Panc1 (cell line): ENCODE measurements around the gene CAMK1G. TPM values are rescaled to one million over a fixed set of nuclear protein-coding genes. Genes with fewer than 3 reads are reported as not detected.

Experiments used
- ATAC-seq: fragments of 200-7000 bp; cut with Tn5 transposase; 2 replicates; pipeline ENCODE4 v1.9.1; 2020; ENCODE audit warnings: mild to moderate bottlenecking, moderate library complexity
- BruUV-seq: library from RNA; stranded (reverse); fragments of 400-500 nt; replicated peaks from 2 replicates; lab custom pipeline; 2021; lab: Mats Ljungman, UMichigan
- CTCF ChIA-PET: fragments of 300-600 bp; sonication (Branson Sonifier 250); formaldehyde crosslinking; loops from one replicate; lab custom pipeline; 2022; ENCODE audit warnings: antibody characterized with exemption; lab: Charles Lee
- POLR2A ChIA-PET: fragments of 300-600 bp; sonication (Branson Sonifier 250); formaldehyde crosslinking; loops from one replicate; lab custom pipeline; 2022; ENCODE audit warnings: antibody characterized with exemption; lab: Charles Lee
- DNase-seq: peaks from one replicate; pipeline ENCODE4 v3.0.0-alpha.2; 2010; ENCODE audit warnings: low read depth, low spot score
- H3K27ac ChIP-seq: 2 replicates; pipeline ENCODE4 v1.5.1; 2011; ENCODE audit warnings: mild to moderate bottlenecking, low read length, inconsistent platforms
- H3K27me3 ChIP-seq: fragments of 200-500 bp; sonication (Bioruptor generic); 2 replicates; pipeline ENCODE4 v1.6.0; 2014; ENCODE audit warnings: low read length, inconsistent platforms; ENCODE audit not compliant: control insufficient read depth, insufficient read depth
- H3K36me3 ChIP-seq: fragments of 200-500 bp; sonication (Bioruptor generic); 2 replicates; pipeline ENCODE4 v1.5.1; 2014; ENCODE audit warnings: inconsistent platforms, mild to moderate bottlenecking, low read length, moderate library complexity; ENCODE audit not compliant: control insufficient read depth, insufficient read depth
- H3K4me1 ChIP-seq: 2 replicates; pipeline ENCODE4 v1.5.1; 2011; ENCODE audit warnings: inconsistent platforms, mild to moderate bottlenecking, low read length, moderate library complexity; ENCODE audit not compliant: control insufficient read depth, insufficient read depth
- H3K4me3 ChIP-seq, 2 experiments: 2 replicates each; pipeline ENCODE4 v1.5.1; 2011 to 2012; ENCODE audit warnings: low read depth in 2 of 2, low read length in 2 of 2, mild to moderate bottlenecking in 2 of 2, inconsistent platforms in 1 of 2, moderate library complexity in 1 of 2
- H3K9me3 ChIP-seq: fragments of 200-500 bp; sonication (Bioruptor generic); 2 replicates; pipeline ENCODE4 v1.5.1; 2014; ENCODE audit warnings: low read depth, mild to moderate bottlenecking, inconsistent platforms, low read length, moderate library complexity; ENCODE audit not compliant: control insufficient read depth, insufficient read depth
- CTCF ChIP-seq: fragments of 450-650 bp; IDR thresholded peaks from 2 replicates; pipeline ENCODE4 v1.5.1; 2017; ENCODE audit warnings: mild to moderate bottlenecking
- POLR2AphosphoS5 ChIP-seq: IDR thresholded peaks from 2 replicates; pipeline ENCODE4 v1.6.1; 2012; ENCODE audit warnings: mild to moderate bottlenecking, low read depth, low read length, moderate library complexity
- REST ChIP-seq, 2 experiments: IDR thresholded peaks; 2 replicates each; pipeline ENCODE4 v1.6.1; 2011 to 2012; ENCODE audit warnings: low read depth in 2 of 2, control low read depth in 1 of 2, low read length in 1 of 2, mild to moderate bottlenecking in 1 of 2, moderate library complexity in 1 of 2; ENCODE audit not compliant: insufficient read depth in 1 of 2
- SIN3A ChIP-seq: IDR thresholded peaks from 2 replicates; pipeline ENCODE4 v1.6.1; 2012; ENCODE audit warnings: low read depth, mild to moderate bottlenecking, low read length, moderate library complexity, borderline replicate concordance; ENCODE audit not compliant: insufficient read depth
- TCF7L2 ChIP-seq: IDR thresholded peaks from 2 replicates; pipeline ENCODE4 v1.6.1; 2011; ENCODE audit warnings: mild to moderate bottlenecking, low read depth, low read length, inconsistent platforms
- in situ Hi-C: cut with HindIII; loops from 2 replicates; pipeline ENCODE4 v1.10.0; 2016; ENCODE audit warnings: low sequenced_read_pairs, low pct_unique_long_range_greater_than_20kb
- intact Hi-C: fragments of 100-400 bp; cut with micrococcal nuclease; formaldehyde crosslinking; loops from one replicate; pipeline ENCODE4 v1.10.0; 2022; ENCODE audit not compliant: unreplicated experiment
- total RNA-seq: library from RNA; stranded (reverse); gene quantifications from one replicate; pipeline ENCODE4 v1.2.1, GENCODE V29; 2021; ENCODE audit not compliant: unreplicated experiment

Gene CAMK1G
- total RNA-seq, 1 experiment from 2014 or later = not detected

GRCh38 chr1:209617047-209617673 is 33.6 kb downstream of the CAMK1G start:
- DNase-seq (no peak), ATAC-seq (no peak)
- H3K27me3 ChIP-seq = no peaks in the 10 kb centered on the region; the same call in 1 of the 2 replicates
- no peaks in the 10 kb centered on the region for H3K4me1 ChIP-seq
- no peaks in the 10 kb centered on the region for H3K9me3 ChIP-seq
- POLR2A ChIA-PET = no interaction called here
- in situ Hi-C loops (no loop called here), intact Hi-C loops (no loop called here)
- BruUV-seq = no TSS peak
- no peak for TF ChIP-seq REST (IDR thresholded peaks at IDR 0.05; ENCODE audit: insufficient read depth in 1 of 2, low read depth in 2 of 2, low read length in 1 of 2)
- TF ChIP-seq SIN3A = no peak
- no peak for TF ChIP-seq CTCF
- no peak for TF ChIP-seq TCF7L2
- no peak for TF ChIP-seq POLR2AphosphoS5
- no peak overlapping the region for H3K4me3 ChIP-seq
- CTCF ChIA-PET = no interaction called here
- no peak overlapping the region for H3K27ac ChIP-seq
- H3K36me3 ChIP-seq = no peaks in the 10 kb centered on the region

- POLR2A ChIA-PET = no interaction called here
- Histone ChIP-seq H3K4me3 (no peak overlapping the region), H3K9me3 (no peaks in the 10 kb centered on the region), H3K4me1 (no peaks in the 10 kb centered on the region), H3K36me3 (no peaks in the 10 kb centered on the region), H3K27me3 (no peaks in the 10 kb centered on the region; the same call in 1 of the 2 replicates), H3K27ac (no peak overlapping the region)
- DNase-seq = no peak
- in situ Hi-C loops = no loop called here
- intact Hi-C loops = no loop called here
- CTCF ChIA-PET = no interaction called here
- no peak for ATAC-seq
- no TSS peak for BruUV-seq
- TF ChIP-seq SIN3A = no peak
- TF ChIP-seq REST (IDR thresholded peaks at IDR 0.05; ENCODE audit: insufficient read depth in 1 of 2, low read depth in 2 of 2, low read length in 1 of 2) = no peak
- TF ChIP-seq POLR2AphosphoS5 = no peak
- no peak for TF ChIP-seq TCF7L2
- no peak for TF ChIP-seq CTCF
These were observed 34.2 kb downstream of the CAMK1G start for GRCh38 chr1:209617755-209618154.
